ENCODE measurements around the gene GGT7. TPM values are rescaled to one million over a fixed set of nuclear protein-coding genes. Genes with fewer than 3 reads are reported as not detected.
"Not testable (repeated sequence)": the region's sequence is repeated elsewhere in the genome, so short reads cannot be mapped to it uniquely, and the experiment has no call there.

GGT7 gene
- total RNA-seq, 1 donor from 2014 or later = 5.1 TPM

DNA sequence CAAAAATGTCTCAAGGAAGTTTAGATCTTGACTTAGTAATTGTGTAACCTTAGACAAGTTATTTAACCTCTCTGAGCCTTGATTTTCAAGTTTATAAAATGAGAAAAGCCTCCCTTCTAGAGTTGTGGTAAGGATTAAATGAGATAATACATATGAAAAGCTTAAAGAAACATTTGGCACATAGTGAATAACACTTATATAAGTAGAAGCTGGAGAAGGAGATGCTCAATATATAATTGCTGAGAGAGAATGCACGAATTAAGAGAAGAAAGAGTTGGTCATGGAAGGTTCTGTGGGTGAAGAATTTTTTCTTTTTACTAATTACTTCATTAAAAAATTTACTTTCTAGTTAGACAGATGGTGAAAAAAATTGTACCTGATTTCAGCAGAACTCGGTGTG, 9.0 kb upstream of the GGT7 start:
- no peak for ATAC-seq

DNA sequence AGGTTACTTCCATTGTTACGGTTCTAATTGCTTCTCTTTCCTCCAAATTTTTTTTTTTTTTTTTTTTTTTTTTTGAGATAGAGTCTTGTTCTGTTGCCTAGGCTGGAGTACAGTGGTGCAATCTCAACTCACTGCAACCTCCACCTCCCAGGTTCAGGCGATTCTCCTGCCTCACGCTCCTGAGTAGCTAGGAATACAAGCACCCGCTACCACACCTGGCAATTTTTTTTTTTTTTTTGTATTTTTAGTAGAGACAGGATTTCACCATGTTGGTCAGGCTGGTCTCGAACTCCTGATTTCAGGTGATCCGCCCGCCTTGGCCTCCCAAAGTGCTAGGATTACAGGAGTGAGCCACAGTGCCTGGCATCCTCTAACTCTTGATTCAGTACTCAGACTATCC, 8.3 kb upstream of the GGT7 start:
- not testable (repeated sequence) for ATAC-seq

- no peak for ATAC-seq
These were observed 7.7 kb upstream of the GGT7 start for GRCh38 chr20:34880215-34880850.

DNA sequence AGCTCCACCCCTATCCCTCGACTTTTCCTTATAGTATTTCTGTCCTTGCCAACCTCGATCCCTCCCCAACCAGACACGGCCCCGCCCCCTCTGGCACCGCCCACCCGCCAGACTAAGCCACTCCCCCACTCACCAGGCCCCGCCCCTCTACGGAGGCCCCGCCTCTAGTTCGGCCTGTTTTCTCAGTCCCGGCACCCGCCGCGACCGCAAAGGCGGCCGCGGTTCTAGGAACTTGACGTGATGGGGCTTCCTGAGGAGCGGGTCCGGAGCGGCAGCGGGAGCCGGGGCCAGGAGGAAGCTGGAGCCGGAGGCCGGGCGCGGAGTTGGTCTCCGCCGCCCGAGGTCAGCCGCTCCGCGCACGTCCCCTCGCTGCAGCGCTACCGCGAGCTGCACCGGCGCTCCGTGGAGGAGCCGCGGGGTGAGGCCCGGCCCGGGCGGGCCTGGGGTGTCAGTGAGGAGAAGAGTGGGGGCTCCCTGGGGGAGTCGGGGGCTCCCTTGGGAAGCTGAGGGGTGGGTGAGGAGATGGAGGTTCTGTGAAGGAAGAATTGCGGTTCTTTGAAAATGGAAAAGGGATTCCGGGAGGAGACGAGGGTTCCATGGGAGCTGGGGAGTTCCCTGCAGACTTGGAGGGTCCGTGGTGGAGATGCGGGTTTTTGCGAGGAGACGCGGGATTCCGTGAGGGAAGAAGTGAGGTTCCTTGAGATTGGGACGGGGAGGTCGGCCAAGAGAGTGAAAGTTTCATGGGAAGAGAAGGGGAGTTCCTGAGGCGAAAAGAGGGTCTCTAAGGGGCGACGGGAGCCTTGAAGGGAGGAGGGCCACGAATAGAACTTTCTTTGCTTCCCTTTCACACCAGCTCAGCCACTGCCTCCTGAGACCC, 4.0 kb upstream of the GGT7 start, which contains the start of gene ACSS2:
ACSS2 (plus strand) TSS at position 207 of the 877 bp plus-strand sequence; CDS start at position 241, 34 bp downstream.
- peak; percentile 93 for ATAC-seq

GRCh38 chr20:34875642-34876405, 3.2 kb upstream of the GGT7 start:
- ATAC-seq = peak; percentile 93

GRCh38 chr20:34874094-34874654, 1.5 kb upstream of the GGT7 start:
- peak; percentile 51 for ATAC-seq

GRCh38 chr20:34873583-34874093, 982 bp upstream of the GGT7 start:
- ATAC-seq = no peak

DNA sequence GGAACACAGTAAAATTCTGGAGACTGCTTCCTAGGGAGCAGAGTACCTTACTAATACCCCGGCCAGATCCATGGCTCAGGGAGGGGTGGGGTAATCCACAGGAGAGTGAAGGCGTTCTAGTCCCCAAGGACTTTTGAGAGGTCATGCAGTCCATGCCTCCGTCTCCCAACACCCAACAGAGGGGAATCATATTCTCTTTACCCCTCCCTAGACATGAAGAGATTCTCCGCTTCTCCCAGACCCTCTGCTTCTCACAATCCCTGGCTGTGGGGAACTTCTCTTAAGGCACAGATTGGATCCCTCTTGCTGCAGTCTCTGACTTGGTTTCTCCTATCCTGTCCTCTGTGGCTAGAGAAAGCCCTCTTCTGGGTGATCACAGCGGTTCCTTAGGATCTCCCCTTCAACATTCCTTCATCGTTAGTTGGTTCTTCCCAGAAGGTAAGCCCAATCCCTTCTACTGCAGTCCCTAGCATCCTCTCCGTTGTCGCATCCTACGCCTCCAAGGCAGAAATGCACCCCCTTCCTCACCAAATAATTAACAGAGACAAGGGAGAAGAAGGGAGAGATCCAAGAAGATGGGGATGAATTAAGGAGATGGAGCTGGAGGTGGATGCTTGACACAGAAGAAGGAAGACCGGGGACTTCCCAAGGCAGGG, 562 bp downstream of the GGT7 start:
- no peak for ATAC-seq

- no peak for ATAC-seq
These were observed 1.2 kb downstream of the GGT7 start for GRCh38 chr20:34871320-34871926.

- ATAC-seq = no peak
These were observed 8.4 kb downstream of the GGT7 start for GRCh38 chr20:34864216-34864615.

GRCh38 chr20:34863421-34863965, 9.2 kb downstream of the GGT7 start:
- ATAC-seq = peak; percentile 14

DNA sequence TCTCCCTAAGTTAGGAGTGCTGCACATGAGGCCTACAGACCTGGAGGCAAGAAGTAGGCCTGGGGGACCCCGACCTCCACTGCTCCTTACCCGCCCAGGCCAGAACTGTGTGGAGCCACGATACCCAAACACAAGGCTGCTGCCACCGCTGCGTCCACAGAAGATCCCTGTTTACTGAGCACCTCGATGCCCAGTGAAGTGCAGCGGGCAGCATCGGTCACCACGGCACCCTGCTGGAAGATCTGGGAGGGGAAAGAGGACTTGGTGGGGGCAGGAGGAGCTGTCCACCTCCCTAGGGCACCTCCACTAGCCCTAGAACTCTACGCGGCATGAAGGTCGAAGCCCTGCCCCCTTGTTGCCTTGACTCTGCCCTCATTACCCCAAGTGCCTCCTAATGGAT, 9.9 kb downstream of the GGT7 start:
- no peak for ATAC-seq

GRCh38 chr20:34861386-34862084, 11.1 kb downstream of the GGT7 start:
- peak; percentile 12 for ATAC-seq

DNA sequence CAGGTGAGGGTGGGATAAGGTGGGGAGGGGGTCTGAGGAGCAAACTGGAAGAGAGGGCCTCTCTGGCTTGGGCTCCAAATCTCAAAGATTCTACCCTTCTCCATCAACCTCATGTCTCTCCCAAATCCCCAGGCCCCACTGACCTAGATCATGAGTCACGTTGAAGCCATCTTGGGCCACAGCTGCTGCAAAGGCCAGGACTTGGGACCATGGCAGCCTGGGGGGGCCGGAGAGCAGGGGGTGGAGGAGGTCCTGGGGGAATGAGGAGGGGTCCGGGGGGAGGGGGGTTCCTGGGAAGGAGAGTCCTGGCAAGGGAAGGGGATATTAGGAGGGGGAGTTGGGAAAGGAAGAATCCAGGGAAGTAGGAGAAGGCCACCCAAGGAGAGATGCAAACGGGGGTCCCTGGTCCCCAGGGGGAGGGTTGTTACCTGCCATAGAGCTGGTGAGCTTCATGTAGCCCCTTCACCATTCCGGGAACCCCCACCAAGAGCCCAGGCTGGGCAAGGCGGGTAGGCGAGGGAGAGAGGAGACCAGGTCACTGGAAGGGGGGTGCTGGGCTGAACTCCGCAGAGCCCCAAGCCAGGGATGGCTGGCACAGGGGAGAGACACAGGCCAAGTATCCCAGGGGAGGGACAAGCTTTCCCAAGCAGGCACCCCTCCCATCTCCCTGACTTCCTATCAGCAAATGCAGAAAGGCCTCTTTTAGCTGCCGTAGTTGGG, 12.7 kb downstream of the GGT7 start:
- no peak for ATAC-seq

- ATAC-seq = no peak
These were observed 13.3 kb downstream of the GGT7 start for GRCh38 chr20:34859367-34859766.

DNA sequence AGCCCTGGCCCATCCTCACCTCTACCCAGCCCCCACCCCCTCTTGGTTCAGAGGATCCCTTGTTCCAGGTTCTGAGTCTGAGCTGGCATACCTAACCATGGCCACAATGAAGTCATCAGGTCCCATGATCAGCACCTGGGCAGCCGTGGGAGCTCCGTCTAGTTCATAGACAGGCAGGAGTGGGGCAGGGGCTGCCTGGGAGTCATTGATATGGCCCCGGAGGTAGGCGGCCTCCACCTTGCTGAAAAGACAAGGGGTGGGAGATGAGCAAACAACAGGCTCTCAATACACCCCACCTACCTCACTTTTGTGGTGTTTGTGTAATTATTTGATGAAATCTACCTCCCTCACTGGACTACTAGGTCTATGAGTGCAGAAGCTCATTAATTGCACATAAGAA, 20.4 kb downstream of the GGT7 start:
- ATAC-seq = no peak

DNA sequence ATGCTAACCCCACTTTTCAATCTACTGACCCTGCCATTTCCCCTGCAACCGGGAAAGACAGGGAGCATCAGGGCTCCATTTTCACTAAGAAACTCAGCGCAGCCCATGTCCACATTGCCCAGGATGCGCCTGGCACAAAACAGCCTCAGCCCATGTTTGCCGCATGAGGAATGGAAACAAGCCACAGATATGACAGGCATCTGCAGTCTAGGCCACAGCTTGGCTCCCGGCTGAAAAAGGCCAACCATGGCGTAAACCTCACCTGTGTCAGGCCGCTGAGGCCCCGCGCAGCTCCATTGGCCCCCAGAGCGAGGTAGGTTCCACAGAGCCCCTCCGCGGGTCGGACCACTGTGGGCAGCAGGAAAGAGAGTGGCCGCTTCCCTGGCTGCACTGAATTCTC, 21.7 kb downstream of the GGT7 start:
- ATAC-seq = no peak

GRCh38 chr20:34849778-34850177, 22.9 kb downstream of the GGT7 start:
- no peak for ATAC-seq

DNA sequence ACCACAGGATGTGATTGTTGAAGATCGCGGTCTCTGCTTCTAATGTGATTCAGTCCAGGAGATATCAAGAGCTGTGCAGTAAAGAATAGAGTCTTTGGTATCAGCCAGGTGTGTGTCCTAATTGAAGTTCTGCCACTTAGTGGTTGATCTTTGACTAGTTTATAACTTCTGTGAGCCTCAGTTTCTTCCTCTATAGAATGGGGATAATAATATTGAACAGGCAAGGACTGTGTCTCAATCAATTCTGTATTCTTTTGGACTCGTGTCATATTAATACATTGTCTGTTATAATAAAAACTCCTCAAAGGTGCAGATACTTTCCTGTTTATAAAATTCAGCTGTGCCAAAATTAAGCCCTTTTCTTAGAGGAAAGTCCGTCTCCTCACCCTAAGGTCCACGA, 24.1 kb downstream of the GGT7 start:
- no peak for ATAC-seq

DNA sequence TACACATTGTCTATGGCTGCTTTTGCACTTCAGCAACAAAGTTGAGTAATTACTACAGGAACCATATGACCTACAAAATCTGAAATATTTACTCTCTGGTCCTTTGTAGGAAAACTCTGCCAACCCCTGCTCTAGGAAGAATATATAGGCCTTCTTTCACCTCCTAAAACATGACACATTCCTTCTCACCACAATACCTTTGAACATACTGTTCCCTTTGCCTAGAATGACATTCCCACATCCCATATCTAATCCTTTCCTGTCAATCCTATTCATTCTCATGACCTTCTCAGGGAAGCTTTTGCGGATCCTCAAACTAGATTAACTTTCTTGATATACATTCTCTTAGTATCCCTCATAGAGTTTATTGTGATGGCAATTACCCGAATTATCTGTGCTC, 29.2 kb downstream of the GGT7 start:
- no peak for ATAC-seq
